ENCODE data around the gene KRTAP10-1. TPM values are rescaled to one million over a fixed set of nuclear protein-coding genes. Genes with fewer than 3 reads are reported as not detected.

Gene KRTAP10-1
- total RNA-seq, 1 experiment from 2014 or later: 0.47 TPM

GRCh38 chr21:44499211-44499560 is 40.8 kb downstream of the KRTAP10-1 start:
- no peaks in the 10 kb centered on the region for H3K36me3 ChIP-seq (ENCODE audit: insufficient read depth, low read length, poor library complexity, severe bottlenecking)
- TF ChIP-seq CTCF (conservative IDR thresholded peaks at IDR 0.05; ENCODE audit: low read depth, low read length): no peak
- TF ChIP-seq EZH2 (IDR thresholded peaks at IDR 0.05; ENCODE audit: borderline replicate concordance, low read depth, low read length, poor library complexity, severe bottlenecking): no peak
- H3K4me3 ChIP-seq (ENCODE audit: low read depth, low read length, poor library complexity, severe bottlenecking): no peak overlapping the region
- H3K27me3 ChIP-seq (replicated peaks; ENCODE audit: insufficient read depth, low read depth, low read length, poor library complexity): no peaks in the 10 kb centered on the region
- no peak overlapping the region for H3K27ac ChIP-seq (ENCODE audit: low read depth, low read length, poor library complexity, severe bottlenecking)
- CTCF ChIA-PET: no interaction called here
- no peak for DNase-seq (ENCODE audit: low spot score)
- intact Hi-C loops (cut with micrococcal nuclease; ENCODE audit: unreplicated experiment): no loop called here
- BruUV-seq (replicated peaks): no TSS peak
- no peaks in the 10 kb centered on the region for H3K4me1 ChIP-seq (ENCODE audit: insufficient read depth, low read length, poor library complexity, severe bottlenecking)
- H3K9me3 ChIP-seq (ENCODE audit: low read depth, low read length, poor library complexity, severe bottlenecking): no peaks in the 10 kb centered on the region
- POLR2A ChIA-PET (ENCODE audit: low non-redundant PET): no interaction called here

GRCh38 chr21:44498280-44499210 is 41.5 kb downstream of the KRTAP10-1 start:
- peaks cover 2% of the 10 kb centered on the region for H3K9me3 ChIP-seq (ENCODE audit: low read depth, low read length, poor library complexity, severe bottlenecking)
- intact Hi-C loops (cut with micrococcal nuclease; ENCODE audit: unreplicated experiment): no loop called here
- no peak overlapping the region for H3K4me3 ChIP-seq (ENCODE audit: low read depth, low read length, poor library complexity, severe bottlenecking)
- no TSS peak for BruUV-seq (replicated peaks)
- DNase-seq (ENCODE audit: low spot score): no peak
- ChIA-PET POLR2A (ENCODE audit: low non-redundant PET) (no interaction called here), CTCF (no interaction called here)
- H3K36me3 ChIP-seq (ENCODE audit: insufficient read depth, low read length, poor library complexity, severe bottlenecking): no peaks in the 10 kb centered on the region
- no peak overlapping the region for H3K27ac ChIP-seq (ENCODE audit: low read depth, low read length, poor library complexity, severe bottlenecking)
- H3K27me3 ChIP-seq (replicated peaks; ENCODE audit: insufficient read depth, low read depth, low read length, poor library complexity): no peaks in the 10 kb centered on the region
- no peak for TF ChIP-seq CTCF (conservative IDR thresholded peaks at IDR 0.05; ENCODE audit: low read depth, low read length)
- TF ChIP-seq EZH2 (IDR thresholded peaks at IDR 0.05; ENCODE audit: borderline replicate concordance, low read depth, low read length, poor library complexity, severe bottlenecking): no peak
- no peaks in the 10 kb centered on the region for H3K4me1 ChIP-seq (ENCODE audit: insufficient read depth, low read length, poor library complexity, severe bottlenecking)

DNA sequence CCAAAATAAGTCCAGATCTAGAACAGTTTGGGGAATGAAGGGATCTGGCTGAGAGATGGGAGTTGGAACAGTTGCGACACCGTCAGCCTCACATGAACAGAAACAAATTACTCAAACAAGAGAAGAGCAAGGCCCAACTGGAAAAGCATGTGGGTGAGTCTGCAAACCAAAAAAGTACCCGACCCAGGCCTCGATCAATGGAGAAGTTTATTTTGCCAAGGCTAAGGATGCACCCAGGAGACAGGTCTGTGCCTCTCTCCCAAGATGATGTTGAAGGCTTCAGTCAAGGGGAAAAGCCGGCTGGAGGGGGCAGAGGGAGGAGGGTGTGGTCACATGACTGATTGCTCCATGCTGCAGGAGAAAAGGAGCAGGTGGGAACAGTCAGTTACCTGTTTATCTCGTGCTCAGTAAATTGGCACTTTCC is 42.3 kb downstream of the KRTAP10-1 start:
- Histone ChIP-seq H3K27ac (ENCODE audit: low read depth, low read length, poor library complexity, severe bottlenecking) (no peak overlapping the region), H3K4me1 (ENCODE audit: insufficient read depth, low read length, poor library complexity, severe bottlenecking) (no peaks in the 10 kb centered on the region), H3K4me3 (ENCODE audit: low read depth, low read length, poor library complexity, severe bottlenecking) (no peak overlapping the region), H3K36me3 (ENCODE audit: insufficient read depth, low read length, poor library complexity, severe bottlenecking) (no peaks in the 10 kb centered on the region), H3K9me3 (ENCODE audit: low read depth, low read length, poor library complexity, severe bottlenecking) (peaks cover 10% of the 10 kb centered on the region), H3K27me3 (replicated peaks; ENCODE audit: insufficient read depth, low read depth, low read length, poor library complexity) (no peaks in the 10 kb centered on the region)
- ChIA-PET POLR2A (ENCODE audit: low non-redundant PET) (no interaction called here), CTCF (no interaction called here)
- no peak for DNase-seq (ENCODE audit: low spot score)
- TF ChIP-seq CTCF (conservative IDR thresholded peaks at IDR 0.05; ENCODE audit: low read depth, low read length) (no peak), EZH2 (IDR thresholded peaks at IDR 0.05; ENCODE audit: borderline replicate concordance, low read depth, low read length, poor library complexity, severe bottlenecking) (no peak)
- intact Hi-C loops (cut with micrococcal nuclease; ENCODE audit: unreplicated experiment): no loop called here
- BruUV-seq (replicated peaks): no TSS peak

Data from A673 (cell line).